Dendritic cell treated with granulocyte-macrophage colony-stimulating factor and Interleukin-4, amounts not matched to agents 40 ng/mL and 50 ng/mL, for 4 days (primary cell): Measurements from ENCODE around the gene LUZP2.

Experiments
- H3K27ac Mint-ChIP-seq: one replicate; pipeline ENCODE4 v1.8.0; 2022; ENCODE audit warnings: mild to moderate bottlenecking, mixed read lengths
- H3K27me3 Mint-ChIP-seq: one replicate; pipeline ENCODE4 v1.8.0; 2022; ENCODE audit warnings: mild to moderate bottlenecking, mixed read lengths
- H3K36me3 Mint-ChIP-seq: one replicate; pipeline ENCODE4 v1.8.0; 2022; ENCODE audit warnings: low read depth, mixed read lengths
- H3K4me1 Mint-ChIP-seq: one replicate; pipeline ENCODE4 v1.8.0; 2022; ENCODE audit warnings: low read depth, mixed read lengths
- H3K4me3 Mint-ChIP-seq: one replicate; pipeline ENCODE4 v1.8.0; 2022; ENCODE audit warnings: mild to moderate bottlenecking, moderate library complexity, mixed read lengths
- H3K9me3 Mint-ChIP-seq: one replicate; pipeline ENCODE4 v1.8.0; 2022; ENCODE audit warnings: mixed read lengths
- intact Hi-C: fragments of 100-400 bp; cut with micrococcal nuclease; formaldehyde crosslinking; loops from one replicate; pipeline ENCODE4 v1.15.0; 2022

LUZP2 gene

GRCh38 chr11:24738972-24739371 lies 242.1 kb downstream of the LUZP2 start:
- Mint-ChIP-seq H3K27me3 (no peaks in the 10 kb centered on the region), H3K4me3 (no peak overlapping the region), H3K27ac (no peak overlapping the region), H3K36me3 (no peaks in the 10 kb centered on the region), H3K9me3 (no peaks in the 10 kb centered on the region), H3K4me1 (no peaks in the 10 kb centered on the region)
- intact Hi-C loops: no loop called here

- Mint-ChIP-seq H3K9me3 (no peaks in the 10 kb centered on the region), H3K27me3 (no peaks in the 10 kb centered on the region), H3K4me3 (no peak overlapping the region), H3K27ac (no peak overlapping the region), H3K4me1 (no peaks in the 10 kb centered on the region), H3K36me3 (no peaks in the 10 kb centered on the region)
- intact Hi-C loops: no loop called here
Observed at GRCh38 chr11:24739637-24740036, 242.8 kb downstream of the LUZP2 start.

- H3K4me3 Mint-ChIP-seq: peak overlapping the region; percentile 34
- peak overlapping the region; percentile 72 for H3K27ac Mint-ChIP-seq
- H3K4me1 Mint-ChIP-seq: peaks cover 14% of the 10 kb centered on the region
- H3K9me3 Mint-ChIP-seq: peaks cover 13% of the 10 kb centered on the region
- intact Hi-C loops: no loop called here
- H3K36me3 Mint-ChIP-seq: no peaks in the 10 kb centered on the region
- no peaks in the 10 kb centered on the region for H3K27me3 Mint-ChIP-seq
Observed at GRCh38 chr11:24747275-24748251, 250.7 kb downstream of the LUZP2 start.

GRCh38 chr11:24748261-24748660 lies 251.4 kb downstream of the LUZP2 start:
- peak overlapping the region; percentile 34 for H3K4me3 Mint-ChIP-seq
- H3K9me3 Mint-ChIP-seq: peaks cover 13% of the 10 kb centered on the region
- H3K27me3 Mint-ChIP-seq: no peaks in the 10 kb centered on the region
- peak overlapping the region; percentile 72 for H3K27ac Mint-ChIP-seq
- intact Hi-C loops: no loop called here
- H3K4me1 Mint-ChIP-seq: peaks cover 14% of the 10 kb centered on the region
- no peaks in the 10 kb centered on the region for H3K36me3 Mint-ChIP-seq

GRCh38 chr11:24754406-24754805 lies 257.6 kb downstream of the LUZP2 start:
- Mint-ChIP-seq H3K27ac (no peak overlapping the region), H3K27me3 (no peaks in the 10 kb centered on the region), H3K9me3 (peaks cover under 1% of the 10 kb centered on the region), H3K4me1 (no peaks in the 10 kb centered on the region), H3K4me3 (no peak overlapping the region), H3K36me3 (no peaks in the 10 kb centered on the region)
- intact Hi-C loops: no loop called here

- intact Hi-C loops: no loop called here
- Mint-ChIP-seq H3K4me3 (no peak overlapping the region), H3K27me3 (no peaks in the 10 kb centered on the region), H3K36me3 (no peaks in the 10 kb centered on the region), H3K9me3 (peaks cover 9% of the 10 kb centered on the region), H3K4me1 (no peaks in the 10 kb centered on the region), H3K27ac (no peak overlapping the region)
Observed at GRCh38 chr11:24755260-24755839, 258.5 kb downstream of the LUZP2 start.

DNA sequence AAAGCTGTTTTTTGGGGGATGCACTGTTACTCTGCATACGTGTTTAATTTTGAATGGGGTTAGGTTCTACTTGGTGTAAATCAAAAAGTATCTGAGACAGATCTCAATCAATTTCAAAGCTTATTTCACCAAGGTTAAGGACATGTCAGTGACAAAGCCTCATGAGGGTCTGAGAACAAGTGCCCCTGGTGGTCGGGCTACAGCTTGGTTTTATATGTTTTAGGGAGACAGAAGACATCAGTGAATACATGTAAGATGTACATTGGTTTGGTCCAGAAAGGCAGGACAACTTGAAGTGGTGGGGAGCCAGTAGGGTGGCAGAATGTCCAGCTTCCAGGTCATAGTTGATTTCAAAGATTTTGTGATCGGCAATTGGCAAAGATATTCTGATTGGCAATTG lies 262.9 kb downstream of the LUZP2 start:
- Mint-ChIP-seq H3K36me3 (no peaks in the 10 kb centered on the region), H3K27me3 (no peaks in the 10 kb centered on the region), H3K9me3 (peaks cover 9% of the 10 kb centered on the region), H3K4me3 (no peak overlapping the region), H3K4me1 (no peaks in the 10 kb centered on the region), H3K27ac (no peak overlapping the region)
- intact Hi-C loops: no loop called here

GRCh38 chr11:24760681-24761080 lies 263.8 kb downstream of the LUZP2 start:
- Mint-ChIP-seq H3K4me3 (no peak overlapping the region), H3K27ac (no peak overlapping the region), H3K36me3 (no peaks in the 10 kb centered on the region), H3K4me1 (no peaks in the 10 kb centered on the region), H3K27me3 (no peaks in the 10 kb centered on the region), H3K9me3 (peaks cover 9% of the 10 kb centered on the region)
- intact Hi-C loops: no loop called here

DNA sequence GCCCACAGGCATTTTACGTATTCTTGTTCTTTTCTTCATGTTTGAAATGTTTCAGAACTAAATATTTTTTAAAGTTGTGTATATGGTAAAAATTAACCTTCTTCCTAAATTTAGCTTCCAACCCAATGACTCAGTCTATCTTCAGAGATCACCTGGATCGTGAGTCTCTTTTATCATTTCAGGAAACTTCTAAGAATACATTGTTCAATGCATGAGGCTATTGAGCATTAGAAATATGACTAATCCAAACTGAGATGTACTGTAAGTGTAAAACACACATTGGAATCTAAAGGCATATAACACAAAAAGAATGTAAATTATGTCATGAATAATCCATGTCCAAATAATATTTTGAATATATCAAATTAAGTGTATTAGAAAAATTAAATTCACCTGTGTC lies 265.2 kb downstream of the LUZP2 start:
- Mint-ChIP-seq H3K27me3 (no peaks in the 10 kb centered on the region), H3K4me3 (no peak overlapping the region), H3K9me3 (peaks cover 9% of the 10 kb centered on the region), H3K4me1 (no peaks in the 10 kb centered on the region), H3K27ac (no peak overlapping the region), H3K36me3 (no peaks in the 10 kb centered on the region)
- intact Hi-C loops: no loop called here

DNA sequence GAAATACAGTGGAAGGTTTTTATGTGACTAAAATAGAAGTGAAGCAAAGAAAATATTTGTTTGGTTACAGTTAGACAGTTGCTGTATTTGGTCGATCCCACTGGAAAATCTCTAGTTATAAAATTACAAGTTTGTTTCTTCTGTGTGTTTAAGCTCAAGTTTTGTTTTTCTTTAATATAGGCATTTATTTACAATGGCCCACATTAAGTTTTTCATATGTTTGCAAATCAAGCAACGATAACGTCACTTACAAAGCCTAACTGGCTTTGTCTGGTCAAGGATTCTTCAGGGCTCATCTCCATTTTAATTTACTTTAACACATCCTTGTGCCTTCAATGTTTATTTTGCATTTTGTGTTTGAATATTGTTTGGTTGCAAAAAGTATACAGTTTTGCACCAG lies 270.6 kb downstream of the LUZP2 start:
- H3K9me3 Mint-ChIP-seq: no peaks in the 10 kb centered on the region
- no peak overlapping the region for H3K27ac Mint-ChIP-seq
- intact Hi-C loops: no loop called here
- H3K36me3 Mint-ChIP-seq: no peaks in the 10 kb centered on the region
- no peak overlapping the region for H3K4me3 Mint-ChIP-seq
- H3K27me3 Mint-ChIP-seq: no peaks in the 10 kb centered on the region
- H3K4me1 Mint-ChIP-seq: no peaks in the 10 kb centered on the region

DNA sequence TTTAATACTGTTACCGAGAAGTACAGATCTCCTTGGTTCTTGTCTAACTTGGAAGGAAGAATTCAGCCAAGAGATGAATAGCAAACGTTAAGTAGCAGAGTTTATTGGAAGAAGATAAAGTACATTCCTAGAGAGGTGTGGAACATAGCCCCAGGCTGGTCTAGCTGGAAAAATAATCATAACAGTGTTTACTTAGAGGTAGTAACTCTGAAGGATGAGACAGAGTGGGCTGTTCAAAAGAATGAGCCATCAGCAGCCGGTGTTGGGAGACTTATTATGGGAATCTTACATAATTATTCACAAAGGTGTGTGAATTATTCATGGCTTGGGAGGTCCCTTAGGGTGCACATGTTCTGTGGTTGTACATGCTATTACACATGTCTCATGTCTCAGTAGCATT lies 276.5 kb downstream of the LUZP2 start:
- Mint-ChIP-seq H3K27ac (no peak overlapping the region), H3K4me1 (no peaks in the 10 kb centered on the region), H3K9me3 (no peaks in the 10 kb centered on the region), H3K4me3 (no peak overlapping the region), H3K36me3 (no peaks in the 10 kb centered on the region), H3K27me3 (no peaks in the 10 kb centered on the region)
- intact Hi-C loops: no loop called here

DNA sequence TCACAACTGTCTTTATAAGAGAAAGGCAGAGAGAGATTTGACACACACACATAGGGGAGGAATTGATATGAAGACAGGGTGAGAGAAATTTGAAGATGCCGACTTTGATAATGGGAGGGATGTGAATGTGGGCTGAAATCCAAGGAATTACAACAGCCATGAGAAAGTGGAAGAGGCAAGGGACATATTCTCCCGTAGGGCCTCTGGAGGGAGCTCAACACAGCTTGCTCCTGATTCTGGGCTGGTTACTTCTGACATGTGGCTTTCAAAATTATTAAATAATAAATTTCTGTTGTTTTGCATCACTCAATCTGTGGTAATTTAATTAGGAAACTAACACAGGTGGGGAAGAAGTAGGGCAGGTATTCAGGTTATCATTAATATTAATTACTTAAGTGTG lies 282.9 kb downstream of the LUZP2 start:
- H3K36me3 Mint-ChIP-seq: no peaks in the 10 kb centered on the region
- intact Hi-C loops: no loop called here
- no peak overlapping the region for H3K4me3 Mint-ChIP-seq
- H3K9me3 Mint-ChIP-seq: no peaks in the 10 kb centered on the region
- no peaks in the 10 kb centered on the region for H3K27me3 Mint-ChIP-seq
- no peaks in the 10 kb centered on the region for H3K4me1 Mint-ChIP-seq
- H3K27ac Mint-ChIP-seq: no peak overlapping the region

DNA sequence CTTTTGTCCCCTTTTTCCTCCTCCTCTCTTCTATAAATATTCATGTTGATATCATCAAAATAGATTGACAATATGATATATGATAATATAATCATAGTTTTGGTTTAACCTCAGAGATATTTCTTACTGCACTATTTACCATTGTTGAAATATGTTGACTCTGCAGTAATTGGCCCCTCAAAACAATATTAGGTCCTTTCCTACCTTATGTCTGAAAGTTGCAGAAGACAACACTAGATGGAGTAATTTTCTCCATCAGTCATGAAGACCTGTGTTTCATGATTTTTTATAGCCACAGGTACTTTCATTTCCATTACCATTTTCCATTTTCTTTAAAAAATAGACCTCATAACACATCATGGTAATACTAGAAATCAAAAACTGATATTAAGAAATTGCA lies 284.4 kb downstream of the LUZP2 start:
- no peaks in the 10 kb centered on the region for H3K9me3 Mint-ChIP-seq
- no peak overlapping the region for H3K27ac Mint-ChIP-seq
- intact Hi-C loops: no loop called here
- H3K4me1 Mint-ChIP-seq: no peaks in the 10 kb centered on the region
- no peaks in the 10 kb centered on the region for H3K36me3 Mint-ChIP-seq
- H3K4me3 Mint-ChIP-seq: no peak overlapping the region
- no peaks in the 10 kb centered on the region for H3K27me3 Mint-ChIP-seq

- no peaks in the 10 kb centered on the region for H3K9me3 Mint-ChIP-seq
- H3K27ac Mint-ChIP-seq: no peak overlapping the region
- H3K4me3 Mint-ChIP-seq: no peak overlapping the region
- intact Hi-C loops: no loop called here
- no peaks in the 10 kb centered on the region for H3K4me1 Mint-ChIP-seq
- H3K27me3 Mint-ChIP-seq: no peaks in the 10 kb centered on the region
- H3K36me3 Mint-ChIP-seq: no peaks in the 10 kb centered on the region
Observed at GRCh38 chr11:24793479-24793878, 296.6 kb downstream of the LUZP2 start.
